LNCAP (cell line): ENCODE results near the gene TUT7.

Experiments
- CTCF ChIP-seq: fragments of 450-650 bp; IDR thresholded peaks from 2 replicates; pipeline ENCODE4 v1.5.1; 2017; ENCODE audit warnings: mild to moderate bottlenecking

Gene TUT7

GRCh38 chr9:86354011-86354817 is at the start of gene TUT7:
TUT7 (minus strand) TSS chr9:86354410; CDS start chr9:86353199, 1,211 bp downstream.
- TF ChIP-seq CTCF, result no peak

- no peak for TF ChIP-seq CTCF
Observed at GRCh38 chr9:86402591-86402990, 48.4 kb upstream of the TUT7 start.

- TF ChIP-seq CTCF, result no peak
Observed at GRCh38 chr9:86396412-86396811, 42.2 kb upstream of the TUT7 start.

GRCh38 chr9:86389628-86390027 is 35.4 kb upstream of the TUT7 start:
- TF ChIP-seq CTCF, result no peak

- no peak for TF ChIP-seq CTCF
Observed at GRCh38 chr9:86387376-86387775, 33.2 kb upstream of the TUT7 start.

- TF ChIP-seq CTCF, result no peak
Observed at GRCh38 chr9:86376016-86376415, 21.8 kb upstream of the TUT7 start.

GRCh38 chr9:86369810-86370209 is 15.6 kb upstream of the TUT7 start:
- TF ChIP-seq CTCF, result no peak
